GM18508 (cell line): ENCODE results near the gene TBL3.

ENCODE experiments used
- ATAC-seq: cut with Tn5 transposase; IDR thresholded peaks from one replicate; pipeline ENCODE4 v1.9.1; 2021; ENCODE audit warnings: moderate number of reproducible peaks; ENCODE audit not compliant: insufficient read depth, unreplicated experiment

Gene TBL3

DNA sequence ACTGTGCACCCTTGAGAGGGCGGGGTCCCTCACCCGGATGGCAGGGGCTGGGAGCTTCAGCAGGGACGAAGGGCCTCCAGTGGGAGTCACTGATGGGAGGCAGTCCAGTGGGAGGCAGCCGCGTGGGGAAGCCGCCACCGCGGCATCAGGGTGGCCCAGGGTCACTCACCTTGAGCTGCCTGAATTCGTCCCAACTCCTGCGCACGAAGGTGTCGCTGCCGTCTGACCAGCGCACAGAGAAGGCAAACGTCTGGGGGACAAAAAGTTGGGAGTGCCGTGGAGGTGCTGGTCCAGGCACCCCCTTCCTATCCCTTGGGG, 8.9 kb downstream of the TBL3 start:
- no peak for ATAC-seq

DNA sequence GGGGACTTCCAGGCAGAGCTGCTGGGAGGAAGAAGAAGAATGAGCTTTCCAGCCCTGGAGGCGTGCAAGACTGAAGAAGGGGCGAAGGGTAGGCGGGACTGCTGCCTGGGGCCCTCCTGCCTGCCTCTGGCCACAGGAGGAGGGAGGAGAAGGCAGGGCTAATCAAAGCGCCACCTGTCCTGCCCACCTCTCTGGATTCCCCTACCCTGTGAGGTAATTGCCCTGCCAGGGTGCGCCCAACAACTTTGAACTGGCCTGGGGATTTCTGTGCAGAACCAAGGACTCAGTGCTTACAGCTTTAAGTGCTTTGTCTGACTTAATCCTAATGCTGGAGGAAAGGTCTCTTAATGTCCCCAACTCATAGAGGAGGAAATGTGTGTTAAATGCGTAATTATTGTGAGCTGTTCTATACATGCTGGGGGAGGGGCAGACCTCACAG, 9.6 kb downstream of the TBL3 start, which contains the start of gene NOXO1:
Gene NOXO1, minus strand, starts transcription at position 72 of the 439 bp plus-strand sequence. CDS start 290 bp downstream, outside the sequence.
- no peak for ATAC-seq

DNA sequence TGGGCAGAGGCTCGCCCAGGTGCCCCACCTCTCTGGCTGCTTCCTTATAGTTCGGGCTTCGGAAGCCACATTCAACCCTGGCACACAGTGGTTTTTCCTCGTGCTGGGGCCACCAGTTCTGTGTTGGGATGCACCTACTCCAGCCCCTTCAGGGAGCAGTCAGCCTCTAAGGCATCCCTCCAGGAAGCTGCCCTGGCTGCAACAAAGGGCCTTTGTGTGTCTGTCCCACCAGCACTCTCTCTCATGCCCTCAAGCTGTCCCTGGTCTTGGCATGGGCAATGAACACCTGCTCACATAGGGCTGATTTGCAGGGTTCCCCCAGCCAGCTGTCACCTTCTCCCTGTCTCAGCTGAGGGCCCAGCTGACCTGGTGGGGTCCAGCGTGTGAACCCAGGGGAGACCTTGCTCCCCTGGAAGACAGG, 10.2 kb downstream of the TBL3 start:
- ATAC-seq: no peak

DNA sequence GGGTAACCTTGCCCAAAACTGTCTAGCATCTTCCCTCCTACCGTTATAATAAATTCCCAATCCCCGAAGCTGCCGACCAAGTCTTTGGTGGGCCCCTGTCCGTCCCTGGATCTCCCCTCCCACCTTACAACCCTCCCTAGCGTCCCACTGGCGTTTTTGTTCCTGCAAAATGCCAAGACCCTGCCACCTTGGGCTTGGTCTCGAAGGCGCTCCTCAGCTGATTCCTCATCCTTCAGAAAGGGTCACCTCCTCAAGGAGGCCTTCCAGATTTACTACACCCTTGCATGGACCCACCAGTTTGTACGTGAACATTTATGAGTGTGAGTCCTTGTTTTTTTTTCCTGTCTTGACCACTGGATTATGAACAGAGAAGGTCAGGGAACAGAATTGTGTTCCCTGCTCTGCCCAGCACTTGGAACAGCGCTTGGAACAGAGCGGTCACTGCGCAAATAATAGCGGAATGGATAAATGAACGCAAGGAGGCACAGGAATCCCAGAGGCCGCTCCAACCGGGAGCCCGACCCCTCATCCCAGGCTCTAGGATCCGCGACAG, 11.2 kb downstream of the TBL3 start:
- no peak for ATAC-seq

DNA sequence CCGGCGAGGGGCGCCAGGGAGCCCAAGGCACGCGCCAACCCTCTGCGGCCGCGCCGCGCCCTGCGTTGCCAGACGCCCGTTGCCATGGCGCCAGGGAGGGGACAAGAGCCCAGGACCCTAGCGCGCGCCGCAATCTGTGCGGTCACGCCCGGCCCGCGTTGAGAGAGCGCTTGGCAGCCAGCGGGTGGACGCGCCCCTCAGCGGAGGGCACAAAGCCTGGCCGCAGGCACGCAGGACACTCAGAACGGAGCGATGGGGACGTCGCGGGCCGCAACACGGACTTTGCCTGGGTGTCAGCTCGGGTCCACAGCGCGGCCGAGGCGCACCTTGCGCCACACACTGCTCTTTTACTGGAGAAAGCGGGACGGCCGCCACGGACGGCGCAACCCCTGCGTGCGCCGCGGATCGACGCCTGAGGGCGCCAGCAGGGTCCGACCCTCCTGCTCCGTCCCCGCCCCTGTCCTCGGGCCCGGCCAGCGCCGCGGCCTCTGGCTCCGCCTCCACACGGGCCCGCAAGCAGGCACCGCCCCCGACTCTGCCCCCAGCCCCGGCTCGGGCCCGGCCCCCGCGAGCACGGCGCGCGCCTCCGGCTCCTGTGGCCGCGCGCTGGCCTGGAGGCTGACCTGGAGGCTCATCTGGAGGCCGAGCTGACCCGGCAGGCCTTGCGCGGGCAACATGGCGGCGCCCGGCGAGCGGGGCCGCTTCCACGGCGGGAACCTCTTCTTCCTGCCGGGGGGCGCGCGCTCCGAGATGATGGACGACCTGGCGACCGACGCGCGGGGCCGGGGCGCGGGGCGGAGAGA, 11.9 kb downstream of the TBL3 start, which contains the start of gene GFER:
Gene GFER, plus strand, starts transcription at position 650 of the 803 bp plus-strand sequence. Its CDS starts 26 bp downstream, at position 676.
- ATAC-seq: no peak

DNA sequence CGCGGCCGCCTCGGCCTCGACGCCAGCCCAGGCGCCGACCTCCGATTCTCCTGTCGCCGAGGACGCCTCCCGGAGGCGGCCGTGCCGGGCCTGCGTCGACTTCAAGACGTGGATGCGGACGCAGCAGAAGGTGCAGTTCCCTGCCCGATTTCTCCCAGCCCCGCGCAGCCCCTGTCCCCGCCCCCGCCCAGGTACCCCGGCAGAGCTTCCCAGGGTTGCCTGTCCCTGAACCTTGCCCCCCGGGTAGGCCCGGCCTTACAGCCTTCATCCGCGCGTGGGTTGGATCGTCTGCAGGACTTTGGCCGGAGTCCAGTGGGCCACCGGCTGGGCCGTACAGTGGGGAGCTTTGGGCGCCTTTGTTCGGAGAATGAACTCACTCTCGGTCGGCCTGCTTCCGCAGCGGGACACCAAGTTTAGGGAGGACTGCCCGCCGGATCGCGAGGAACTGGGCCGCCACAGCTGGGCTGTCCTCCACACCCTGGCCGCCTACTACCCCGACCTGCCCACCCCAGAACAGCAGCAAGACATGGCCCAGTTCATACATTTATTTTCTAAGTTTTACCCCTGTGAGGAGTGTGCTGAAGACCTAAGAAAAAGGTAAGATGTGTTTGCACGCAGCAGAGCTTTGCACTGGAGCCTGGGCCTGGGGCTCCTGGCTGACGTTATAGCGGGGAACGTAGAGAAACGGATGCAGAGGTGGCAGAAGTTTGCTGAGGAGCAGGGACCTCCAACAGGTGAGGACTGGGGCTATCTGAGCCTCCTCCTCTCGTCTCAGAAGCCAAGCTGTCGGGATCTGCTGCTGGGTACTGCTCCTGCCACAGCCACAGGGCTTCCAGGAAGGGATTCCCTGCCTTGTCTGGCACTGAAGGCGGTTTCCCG, 12.7 kb downstream of the TBL3 start:
- ATAC-seq: no peak

DNA sequence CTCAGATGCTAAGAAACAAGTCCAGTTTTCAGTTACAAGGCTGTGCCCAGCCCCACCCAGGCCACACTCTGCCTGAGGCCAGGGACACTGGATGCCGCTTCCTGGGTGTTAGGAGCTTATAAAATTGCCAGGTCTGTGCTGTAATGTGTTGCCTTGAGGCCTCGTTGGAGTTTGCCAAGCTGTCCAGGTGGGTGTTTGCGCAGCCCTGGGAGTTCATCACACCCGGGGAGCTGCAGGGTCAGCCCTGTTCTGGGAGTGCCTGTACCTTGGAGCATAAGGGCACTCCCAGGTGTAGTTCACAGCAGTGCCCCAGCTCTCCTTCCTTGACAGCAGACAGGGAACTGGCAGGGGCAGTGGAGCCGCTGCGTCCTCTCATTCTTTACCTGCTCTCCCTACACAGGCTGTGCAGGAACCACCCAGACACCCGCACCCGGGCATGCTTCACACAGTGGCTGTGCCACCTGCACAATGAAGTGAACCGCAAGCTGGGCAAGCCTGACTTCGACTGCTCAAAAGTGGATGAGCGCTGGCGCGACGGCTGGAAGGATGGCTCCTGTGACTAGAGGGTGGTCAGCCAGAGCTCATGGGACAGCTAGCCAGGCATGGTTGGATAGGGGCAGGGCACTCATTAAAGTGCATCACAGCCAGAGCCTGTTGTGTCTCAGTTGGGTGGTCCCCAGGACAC, 13.8 kb downstream of the TBL3 start:
- ATAC-seq: no peak

DNA sequence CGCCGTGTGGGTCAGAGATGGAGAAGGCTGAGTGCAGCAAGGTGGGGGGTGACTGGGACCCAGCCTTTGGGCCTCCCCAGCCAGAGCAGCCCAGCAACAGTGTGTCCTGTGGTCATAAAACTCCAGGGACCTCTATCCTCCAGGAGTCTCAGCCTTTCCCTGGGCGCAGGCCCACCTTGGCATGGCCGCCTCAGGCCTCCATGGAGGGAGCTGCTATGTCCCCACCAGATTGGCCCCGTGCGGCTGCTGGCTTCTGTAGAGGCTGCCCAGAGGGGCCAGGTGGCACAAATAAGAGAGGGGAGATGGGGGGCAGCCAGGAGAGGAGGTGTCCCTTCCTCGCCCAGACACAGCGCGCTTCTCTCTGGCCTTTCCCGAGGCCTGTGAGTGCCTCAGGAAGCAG, 15.3 kb downstream of the TBL3 start:
- ATAC-seq: no peak

DNA sequence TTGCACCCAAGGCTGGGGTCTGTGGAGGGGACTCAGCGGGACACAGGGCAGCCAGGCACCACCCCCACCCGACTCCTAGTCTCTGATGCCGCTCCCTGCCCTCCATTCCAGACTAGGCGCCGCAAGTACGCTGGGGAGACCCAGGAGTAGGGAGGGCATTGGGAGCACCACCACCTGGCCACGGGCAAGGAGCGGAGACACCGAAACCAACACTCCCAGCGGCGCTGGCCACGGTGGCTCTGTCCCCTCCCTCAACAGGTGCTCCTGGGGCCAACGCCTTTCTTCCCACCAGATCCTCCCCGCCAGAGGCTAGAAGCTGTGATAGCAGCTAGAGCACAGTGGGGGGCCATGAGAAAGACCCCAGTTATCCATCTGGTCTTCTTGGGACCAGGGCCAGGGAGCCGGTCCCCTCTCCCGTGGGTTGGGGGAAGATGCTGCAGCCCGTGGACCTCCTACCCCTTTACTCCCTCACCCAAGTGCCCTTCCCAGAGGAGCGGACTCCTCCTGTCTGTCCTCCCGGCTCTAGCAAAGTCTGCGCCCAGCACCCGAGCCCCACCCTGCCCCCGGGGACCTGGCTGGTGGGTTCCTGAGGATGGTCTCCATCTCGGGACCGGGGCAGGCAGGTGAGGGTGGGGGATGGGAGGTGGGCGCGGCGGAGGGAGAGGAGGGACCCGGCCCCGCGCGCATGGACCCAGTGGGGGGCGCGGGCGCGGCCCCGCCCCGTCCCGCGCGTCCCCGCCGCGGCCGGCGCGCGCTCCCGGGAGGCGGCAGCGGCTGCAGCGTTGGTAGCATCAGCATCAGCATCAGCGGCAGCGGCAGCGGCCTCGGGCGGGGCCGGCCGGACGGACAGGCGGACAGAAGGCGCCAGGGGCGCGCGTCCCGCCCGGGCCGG, 17.6 kb downstream of the TBL3 start, which contains the start of gene SYNGR3:
Gene SYNGR3, plus strand, starts transcription at position 762 of the 892 bp plus-strand sequence. CDS start 133 bp downstream, outside the sequence.
- no peak for ATAC-seq

DNA sequence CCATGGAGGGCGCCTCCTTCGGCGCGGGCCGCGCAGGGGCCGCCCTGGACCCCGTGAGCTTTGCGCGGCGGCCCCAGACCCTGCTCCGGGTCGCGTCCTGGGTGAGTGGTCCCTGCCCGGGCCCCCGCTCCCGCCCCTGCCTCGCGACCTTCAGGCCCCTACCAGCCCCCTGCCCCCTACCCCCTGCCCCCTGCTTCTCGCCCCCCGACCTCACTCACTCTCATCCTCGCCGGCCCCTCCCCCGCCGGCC, 18.2 kb downstream of the TBL3 start:
- no peak for ATAC-seq

DNA sequence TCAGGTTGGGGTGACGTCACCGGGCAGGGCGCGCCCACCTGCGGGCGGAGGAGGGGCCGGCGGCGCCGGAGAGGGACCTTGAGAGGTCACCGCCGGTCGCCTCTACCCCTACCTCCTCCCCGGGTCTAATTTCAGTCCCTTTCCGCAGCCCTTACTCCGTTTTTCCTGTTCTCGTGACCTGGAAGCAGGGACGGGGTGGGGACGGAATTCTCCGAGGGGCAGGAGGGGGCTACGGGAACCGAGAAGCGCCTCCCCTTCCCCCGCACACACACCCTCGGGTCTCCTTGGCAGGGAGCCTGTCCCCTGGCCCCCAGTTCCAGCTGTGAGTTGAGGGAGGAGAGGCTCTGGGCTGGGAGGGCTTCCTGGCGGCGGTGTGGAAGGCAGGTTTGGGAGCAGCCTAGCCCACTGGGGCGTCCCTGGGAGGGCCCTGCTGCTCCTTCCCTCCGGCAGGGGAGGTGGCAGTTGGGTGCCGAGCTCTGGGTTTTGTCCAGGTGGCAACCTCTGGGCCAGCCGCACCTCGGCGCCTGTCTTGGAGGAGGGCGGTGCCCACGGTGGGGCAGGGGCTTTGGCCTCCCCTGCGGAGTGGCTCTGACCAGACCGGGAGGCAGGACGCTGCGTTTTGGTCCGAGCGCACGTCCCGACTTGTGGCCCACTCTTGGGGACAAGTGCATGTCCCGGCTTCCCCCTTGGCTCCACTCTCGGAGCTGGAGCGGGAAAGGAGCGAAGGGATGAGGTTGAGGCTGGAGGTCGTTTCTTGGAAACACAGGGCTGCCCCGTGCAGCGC, 18.7 kb downstream of the TBL3 start:
- no peak for ATAC-seq

DNA sequence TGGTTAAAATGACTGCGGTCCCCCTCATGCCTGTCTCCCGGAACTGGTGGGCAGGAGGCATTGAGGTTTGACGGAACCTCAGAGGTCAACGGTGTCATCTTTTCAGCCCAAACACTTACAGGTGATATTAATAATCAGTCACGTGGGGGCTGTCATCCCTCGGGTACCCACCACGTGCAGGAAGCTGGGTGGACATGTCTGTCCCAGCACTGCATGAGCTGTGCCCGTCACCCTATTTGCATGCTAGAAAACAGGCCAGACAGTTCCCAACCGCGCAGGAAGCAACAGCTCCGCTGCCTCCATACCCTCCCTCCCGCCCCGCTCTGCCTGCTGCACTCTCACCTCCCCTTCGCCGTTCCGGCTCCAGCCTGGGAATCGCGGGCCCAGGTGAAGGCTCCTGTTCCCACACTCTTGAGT, 19.3 kb downstream of the TBL3 start:
- no peak for ATAC-seq

DNA sequence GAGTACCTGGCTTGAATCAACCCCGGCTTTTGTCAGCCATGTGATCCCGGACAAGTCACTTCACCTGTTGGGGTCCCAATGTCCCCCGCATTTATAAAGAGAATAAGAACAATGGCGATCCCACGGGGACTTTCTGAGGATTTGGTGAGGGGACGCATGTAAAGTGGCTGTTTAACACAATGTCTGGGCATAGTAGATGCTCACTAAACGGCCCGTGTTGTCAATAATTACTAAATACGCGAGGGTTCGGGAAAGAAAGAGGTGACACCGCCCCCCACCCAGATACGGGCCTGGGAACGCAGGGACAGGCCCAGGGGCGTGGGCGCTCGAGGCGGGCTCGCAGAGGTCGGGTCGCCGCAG, 19.7 kb downstream of the TBL3 start:
- no peak for ATAC-seq

DNA sequence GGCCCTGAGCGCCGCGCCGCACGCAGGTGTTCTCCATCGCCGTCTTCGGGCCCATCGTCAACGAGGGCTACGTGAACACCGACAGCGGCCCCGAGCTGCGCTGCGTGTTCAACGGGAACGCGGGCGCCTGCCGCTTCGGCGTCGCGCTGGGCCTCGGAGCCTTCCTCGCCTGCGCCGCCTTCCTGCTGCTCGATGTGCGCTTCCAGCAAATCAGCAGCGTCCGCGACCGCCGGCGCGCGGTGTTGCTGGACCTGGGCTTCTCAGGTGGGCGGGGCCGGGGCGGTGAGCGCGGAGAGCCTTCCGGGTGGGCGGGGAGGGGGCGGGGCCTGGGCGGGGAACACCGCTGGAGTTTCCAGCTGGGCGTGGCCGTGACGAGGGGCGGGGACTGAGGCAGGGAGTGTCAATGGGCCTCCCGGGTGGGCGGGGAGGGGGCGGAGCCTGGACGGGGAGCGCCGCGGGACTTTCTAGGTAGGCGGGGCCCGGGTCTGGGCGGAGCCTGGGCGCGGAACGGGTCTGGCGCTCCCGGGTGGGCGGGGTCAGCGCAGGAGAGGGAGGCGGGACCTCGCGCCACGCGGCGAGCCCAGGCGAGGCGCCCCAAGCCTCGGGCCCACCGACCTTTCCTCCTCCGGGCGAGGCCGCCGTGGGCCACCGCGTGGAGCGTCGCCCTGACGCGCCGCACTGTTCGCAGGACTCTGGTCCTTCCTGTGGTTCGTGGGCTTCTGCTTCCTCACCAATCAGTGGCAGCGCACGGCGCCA, 20.3 kb downstream of the TBL3 start:
- ATAC-seq: no peak

DNA sequence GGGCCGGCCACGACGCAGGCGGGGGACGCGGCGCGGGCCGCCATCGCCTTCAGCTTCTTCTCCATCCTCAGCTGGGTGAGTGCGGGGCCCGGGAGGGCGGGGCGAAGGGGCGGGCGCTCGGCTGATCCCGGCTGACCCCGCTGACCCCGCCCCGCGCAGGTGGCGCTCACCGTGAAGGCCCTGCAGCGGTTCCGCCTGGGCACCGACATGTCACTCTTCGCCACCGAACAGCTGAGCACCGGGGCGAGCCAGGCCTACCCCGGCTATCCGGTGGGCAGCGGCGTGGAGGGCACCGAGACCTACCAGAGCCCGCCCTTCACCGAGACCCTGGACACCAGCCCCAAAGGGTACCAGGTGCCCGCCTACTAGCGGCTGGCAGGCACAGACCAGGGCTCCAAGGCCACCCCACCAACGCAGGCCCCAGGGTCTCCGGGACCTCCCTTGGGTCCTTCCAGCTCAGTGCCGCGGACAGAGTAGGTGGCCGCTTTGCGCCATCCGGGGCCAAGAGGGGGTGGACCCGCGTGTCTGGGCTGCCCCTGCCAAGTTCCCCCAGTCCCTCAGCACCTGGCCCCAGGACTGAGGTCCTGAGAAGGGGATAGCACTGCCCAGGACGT, 21.0 kb downstream of the TBL3 start:
- no peak for ATAC-seq

DNA sequence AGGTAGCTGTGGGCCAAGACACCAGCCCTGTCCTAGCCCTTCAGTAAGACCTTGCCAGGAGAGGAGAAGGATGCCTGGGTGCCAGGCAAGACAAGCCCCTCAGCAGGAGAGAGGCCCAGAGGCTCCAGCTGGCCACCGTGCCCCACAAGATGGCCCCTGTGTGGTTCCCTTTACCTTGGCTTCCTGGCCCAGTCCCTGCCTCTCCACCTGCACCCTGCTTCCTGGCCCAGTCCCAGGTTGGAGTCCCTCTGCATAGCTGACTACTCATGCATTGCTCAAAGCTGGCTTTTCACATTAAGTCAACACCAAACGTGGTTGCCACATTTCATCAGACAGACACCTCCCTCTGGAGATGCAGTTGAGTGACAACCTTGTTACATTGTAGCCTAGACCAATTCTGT, 21.9 kb downstream of the TBL3 start:
- no peak for ATAC-seq

DNA sequence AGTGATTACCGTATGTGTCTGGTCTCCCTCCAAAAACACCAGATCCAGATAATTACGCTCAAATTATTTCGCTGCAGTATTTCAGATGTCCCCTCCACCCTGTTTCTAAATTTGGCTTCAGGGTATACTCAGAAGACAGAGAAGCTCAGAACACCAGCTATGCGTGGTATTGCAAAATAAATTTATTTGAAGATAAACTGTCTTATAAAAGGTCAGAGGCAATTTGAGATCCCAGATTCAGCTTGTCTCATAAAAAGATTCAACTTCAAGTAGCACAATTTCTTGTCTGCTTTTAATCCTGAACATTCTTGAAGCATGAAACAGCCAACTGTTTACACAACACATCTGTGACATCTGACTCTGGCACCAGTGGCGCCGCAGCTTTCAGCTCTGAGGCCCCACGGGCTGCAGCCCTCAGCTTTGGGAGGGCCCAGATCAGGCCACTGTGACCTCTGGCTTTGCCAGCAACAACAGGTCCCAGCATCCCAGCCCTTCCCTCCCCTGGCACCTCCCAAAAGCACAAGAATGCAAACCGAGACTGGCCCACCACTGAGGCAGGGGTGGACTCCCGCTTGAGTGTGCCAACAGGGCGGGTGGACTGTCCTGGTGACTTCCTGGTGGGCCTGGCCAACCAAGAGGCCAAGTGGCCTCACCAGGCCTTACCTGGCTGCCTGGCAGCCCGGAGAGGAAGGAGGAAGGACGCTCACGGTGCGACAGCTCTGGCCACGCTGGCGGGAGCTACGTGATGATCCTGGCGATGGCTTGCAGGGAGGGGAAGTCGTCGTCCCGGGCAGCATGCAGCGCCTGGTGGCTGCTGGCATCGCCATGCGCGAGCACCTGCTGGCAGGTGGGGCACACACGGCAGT, 25.9 kb downstream of the TBL3 start:
- no peak for ATAC-seq
